GM19328 (cell line): ENCODE measurements around the gene ZCCHC2.

ENCODE experiments used
- ATAC-seq: cut with Tn5 transposase; IDR thresholded peaks from one replicate; pipeline ENCODE4 v1.9.1; 2021; ENCODE audit warnings: mild to moderate bottlenecking, moderate library complexity; ENCODE audit not compliant: unreplicated experiment

ZCCHC2 gene

GRCh38 chr18:62605685-62606084, 82.9 kb downstream of the ZCCHC2 start:
- no peak for ATAC-seq

GRCh38 chr18:62606106-62606505, 83.3 kb downstream of the ZCCHC2 start:
- no peak for ATAC-seq

- no peak for ATAC-seq
Measured at GRCh38 chr18:62607302-62607701, 84.5 kb downstream of the ZCCHC2 start.

- no peak for ATAC-seq
Measured at GRCh38 chr18:62607708-62608428, 85.0 kb downstream of the ZCCHC2 start.

GRCh38 chr18:62609764-62610163, 86.9 kb downstream of the ZCCHC2 start:
- ATAC-seq: no peak

- no peak for ATAC-seq
Measured at GRCh38 chr18:62610351-62610700, 87.5 kb downstream of the ZCCHC2 start.

GRCh38 chr18:62610701-62611411, 88.0 kb downstream of the ZCCHC2 start:
- ATAC-seq: no peak

- ATAC-seq: no peak
Measured at GRCh38 chr18:62611453-62612288, 88.8 kb downstream of the ZCCHC2 start.

GRCh38 chr18:62612289-62612645, 89.4 kb downstream of the ZCCHC2 start:
- ATAC-seq: no peak

- ATAC-seq: no peak
Measured at GRCh38 chr18:62612776-62613175, 90.0 kb downstream of the ZCCHC2 start.

- ATAC-seq: no peak
Measured at GRCh38 chr18:62614494-62614893, 91.7 kb downstream of the ZCCHC2 start.

- ATAC-seq: no peak
Measured at GRCh38 chr18:62616331-62616805, 93.5 kb downstream of the ZCCHC2 start.

- no peak for ATAC-seq
Measured at GRCh38 chr18:62617793-62618591, 95.2 kb downstream of the ZCCHC2 start.

GRCh38 chr18:62618735-62619134, 95.9 kb downstream of the ZCCHC2 start:
- ATAC-seq: no peak

GRCh38 chr18:62621546-62621945, 98.7 kb downstream of the ZCCHC2 start:
- ATAC-seq: no peak

- no peak for ATAC-seq
Measured at GRCh38 chr18:62625019-62625418, 102.2 kb downstream of the ZCCHC2 start.
